HL-60 (cell line): ENCODE measurements around the gene EXOC1.

Experiments used
- DNase-seq, 2 experiments: peaks; one replicate each; pipeline ENCODE4 v3.0.0-alpha.2; 2010 to 2020; ENCODE audit warnings: low read depth in 1 of 2, low spot score in 1 of 2
- H3K27ac ChIP-seq: fragments of 250-450 bp; sonication (Bioruptor Pico); replicated peaks from 2 replicates; pipeline ENCODE4 v1.5.1; 2020; ENCODE audit warnings: mild to moderate bottlenecking, moderate library complexity
- H3K27me3 ChIP-seq: fragments of 250-450 bp; sonication (Bioruptor Pico); 2 replicates; pipeline ENCODE4 v1.5.1; 2021; ENCODE audit warnings: mild to moderate bottlenecking, moderate library complexity; ENCODE audit not compliant: insufficient read depth, poor library complexity, severe bottlenecking
- H3K4me3 ChIP-seq: replicated peaks from 2 replicates; pipeline ENCODE4 v1.5.1; 2011; ENCODE audit warnings: mild to moderate bottlenecking, control low read depth, low read length; ENCODE audit not compliant: insufficient read depth
- GABPA ChIP-seq: IDR thresholded peaks from 2 replicates; pipeline ENCODE4 v1.6.1; 2012; ENCODE audit warnings: low read depth
- POLR2AphosphoS5 ChIP-seq: IDR thresholded peaks from 2 replicates; pipeline ENCODE4 v1.6.1; 2012; ENCODE audit warnings: low read depth
- SPI1 ChIP-seq: IDR thresholded peaks from 2 replicates; pipeline ENCODE4 v1.6.1; 2012; ENCODE audit warnings: low read depth, mild to moderate bottlenecking, borderline replicate concordance
- TF ChIP-seq, protein P1 (sequence below): IDR thresholded peaks from one replicate; pipeline ENCODE4 v1.5.1; 2011; ENCODE audit warnings: low read length, control low read depth, inconsistent platforms; ENCODE audit not compliant: insufficient read depth
- TF ChIP-seq, protein P2 (sequence below): IDR thresholded peaks from 2 replicates; pipeline ENCODE4 v1.6.1; 2012; ENCODE audit warnings: low read depth; ENCODE audit not compliant: insufficient replicate concordance

EXOC1 gene

DNA sequence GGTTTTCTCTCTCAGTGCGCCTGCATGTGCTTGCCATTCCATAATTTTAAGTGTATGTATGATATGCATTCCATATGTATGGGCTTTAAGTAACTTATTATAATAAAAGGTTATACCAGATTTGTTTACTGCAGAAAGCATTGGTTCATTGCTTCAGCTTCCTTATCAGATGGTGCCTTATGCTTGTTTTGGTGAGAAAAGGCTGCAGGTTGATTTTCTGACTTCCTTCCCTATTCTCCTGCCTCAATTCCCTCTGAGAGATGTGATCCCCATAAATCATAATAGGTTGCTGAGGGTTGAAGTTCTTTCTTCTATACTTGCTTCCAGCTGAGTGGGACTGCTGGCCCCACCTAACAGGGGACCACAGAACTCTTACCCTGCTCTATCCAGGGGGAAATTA is 85.0 kb downstream of the EXOC1 start:
- H3K27ac ChIP-seq = no peak overlapping the region
- no peak overlapping the region for H3K4me3 ChIP-seq
- DNase-seq = no peak
- H3K27me3 ChIP-seq = no peaks in the 10 kb centered on the region
- no peak for TF ChIP-seq POLR2AphosphoS5
- no peak for TF ChIP-seq SPI1
- no peak for TF ChIP-seq GABPA
- TF ChIP-seq, protein P1, sequence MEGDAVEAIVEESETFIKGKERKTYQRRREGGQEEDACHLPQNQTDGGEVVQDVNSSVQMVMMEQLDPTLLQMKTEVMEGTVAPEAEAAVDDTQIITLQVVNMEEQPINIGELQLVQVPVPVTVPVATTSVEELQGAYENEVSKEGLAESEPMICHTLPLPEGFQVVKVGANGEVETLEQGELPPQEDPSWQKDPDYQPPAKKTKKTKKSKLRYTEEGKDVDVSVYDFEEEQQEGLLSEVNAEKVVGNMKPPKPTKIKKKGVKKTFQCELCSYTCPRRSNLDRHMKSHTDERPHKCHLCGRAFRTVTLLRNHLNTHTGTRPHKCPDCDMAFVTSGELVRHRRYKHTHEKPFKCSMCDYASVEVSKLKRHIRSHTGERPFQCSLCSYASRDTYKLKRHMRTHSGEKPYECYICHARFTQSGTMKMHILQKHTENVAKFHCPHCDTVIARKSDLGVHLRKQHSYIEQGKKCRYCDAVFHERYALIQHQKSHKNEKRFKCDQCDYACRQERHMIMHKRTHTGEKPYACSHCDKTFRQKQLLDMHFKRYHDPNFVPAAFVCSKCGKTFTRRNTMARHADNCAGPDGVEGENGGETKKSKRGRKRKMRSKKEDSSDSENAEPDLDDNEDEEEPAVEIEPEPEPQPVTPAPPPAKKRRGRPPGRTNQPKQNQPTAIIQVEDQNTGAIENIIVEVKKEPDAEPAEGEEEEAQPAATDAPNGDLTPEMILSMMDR = no peak
- TF ChIP-seq, protein P2, sequence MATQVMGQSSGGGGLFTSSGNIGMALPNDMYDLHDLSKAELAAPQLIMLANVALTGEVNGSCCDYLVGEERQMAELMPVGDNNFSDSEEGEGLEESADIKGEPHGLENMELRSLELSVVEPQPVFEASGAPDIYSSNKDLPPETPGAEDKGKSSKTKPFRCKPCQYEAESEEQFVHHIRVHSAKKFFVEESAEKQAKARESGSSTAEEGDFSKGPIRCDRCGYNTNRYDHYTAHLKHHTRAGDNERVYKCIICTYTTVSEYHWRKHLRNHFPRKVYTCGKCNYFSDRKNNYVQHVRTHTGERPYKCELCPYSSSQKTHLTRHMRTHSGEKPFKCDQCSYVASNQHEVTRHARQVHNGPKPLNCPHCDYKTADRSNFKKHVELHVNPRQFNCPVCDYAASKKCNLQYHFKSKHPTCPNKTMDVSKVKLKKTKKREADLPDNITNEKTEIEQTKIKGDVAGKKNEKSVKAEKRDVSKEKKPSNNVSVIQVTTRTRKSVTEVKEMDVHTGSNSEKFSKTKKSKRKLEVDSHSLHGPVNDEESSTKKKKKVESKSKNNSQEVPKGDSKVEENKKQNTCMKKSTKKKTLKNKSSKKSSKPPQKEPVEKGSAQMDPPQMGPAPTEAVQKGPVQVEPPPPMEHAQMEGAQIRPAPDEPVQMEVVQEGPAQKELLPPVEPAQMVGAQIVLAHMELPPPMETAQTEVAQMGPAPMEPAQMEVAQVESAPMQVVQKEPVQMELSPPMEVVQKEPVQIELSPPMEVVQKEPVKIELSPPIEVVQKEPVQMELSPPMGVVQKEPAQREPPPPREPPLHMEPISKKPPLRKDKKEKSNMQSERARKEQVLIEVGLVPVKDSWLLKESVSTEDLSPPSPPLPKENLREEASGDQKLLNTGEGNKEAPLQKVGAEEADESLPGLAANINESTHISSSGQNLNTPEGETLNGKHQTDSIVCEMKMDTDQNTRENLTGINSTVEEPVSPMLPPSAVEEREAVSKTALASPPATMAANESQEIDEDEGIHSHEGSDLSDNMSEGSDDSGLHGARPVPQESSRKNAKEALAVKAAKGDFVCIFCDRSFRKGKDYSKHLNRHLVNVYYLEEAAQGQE = no peak

DNA sequence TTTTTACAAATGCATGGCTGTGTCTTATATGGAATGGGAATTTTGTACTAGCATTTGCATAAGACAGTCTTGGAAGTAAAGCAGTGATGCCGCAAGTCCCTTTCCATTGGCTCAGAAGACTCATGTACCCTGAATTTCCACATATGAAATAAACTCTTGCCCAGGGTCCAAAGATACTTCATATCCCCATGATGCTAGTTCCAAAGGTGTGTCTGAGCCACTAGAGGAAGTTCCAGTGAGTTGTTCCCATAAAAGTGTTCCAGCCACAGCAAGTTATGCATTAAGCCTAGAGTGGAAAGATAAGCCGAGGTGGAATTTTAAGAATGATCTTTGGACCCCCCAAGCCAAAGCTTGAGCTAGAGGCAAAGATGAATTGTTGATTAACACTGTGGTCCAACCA is 86.0 kb downstream of the EXOC1 start:
- Histone ChIP-seq H3K27me3 (no peaks in the 10 kb centered on the region), H3K27ac (no peak overlapping the region), H3K4me3 (no peak overlapping the region)
- no peak for DNase-seq
- TF ChIP-seq, protein P1 = no peak
- TF ChIP-seq GABPA (no peak), POLR2AphosphoS5 (no peak), SPI1 (no peak)
- TF ChIP-seq, protein P2 = no peak

DNA sequence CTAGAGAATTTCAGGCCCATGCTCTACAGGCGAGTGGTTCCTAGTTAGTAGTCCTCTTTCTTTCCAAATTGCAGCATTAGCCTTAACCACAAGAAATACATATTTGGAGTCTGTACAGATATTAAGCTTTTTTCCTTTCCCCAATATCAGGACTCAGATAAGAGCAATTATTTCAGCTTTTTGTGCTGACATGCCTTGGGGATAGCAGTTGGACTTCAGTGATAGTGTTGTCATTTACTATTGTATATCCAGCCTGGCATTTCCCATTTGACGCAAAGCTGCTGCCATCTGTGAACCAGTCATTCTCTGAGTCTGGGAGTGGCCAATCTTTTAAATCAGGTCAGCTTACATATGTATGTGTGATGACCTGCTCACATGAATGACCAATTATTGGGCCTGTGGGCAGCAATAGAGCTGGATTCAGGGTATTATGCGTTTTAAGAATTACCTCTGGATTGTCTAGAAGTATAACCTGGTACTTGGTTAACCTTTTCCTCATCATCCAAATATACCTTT is 88.5 kb downstream of the EXOC1 start:
- no peak for DNase-seq
- no peak overlapping the region for H3K27ac ChIP-seq
- TF ChIP-seq, protein P1 = no peak
- TF ChIP-seq POLR2AphosphoS5 (no peak), GABPA (no peak), SPI1 (no peak)
- TF ChIP-seq, protein P2 = no peak
- no peaks in the 10 kb centered on the region for H3K27me3 ChIP-seq
- no peak overlapping the region for H3K4me3 ChIP-seq
